Loucy (cell line): ENCODE data around the gene RBP5.

Experiments
- H2AFZ ChIP-seq: fragments of 200-600 bp; sonication (generic); 2 replicates; pipeline ENCODE4 v1.6.0; 2016; ENCODE audit warnings: antibody characterized with exemption, mild to moderate bottlenecking, low read length, moderate library complexity
- H3F3A ChIP-seq: fragments of 200-600 bp; 2 replicates; pipeline ENCODE4 v1.6.0; 2016; ENCODE audit warnings: antibody characterized with exemption, low read depth, mild to moderate bottlenecking
- H3K27me3 ChIP-seq: fragments of 200-600 bp; sonication (generic); 2 replicates; pipeline ENCODE4 v1.6.1; 2014; ENCODE audit warnings: low read length, mild to moderate bottlenecking; ENCODE audit not compliant: insufficient read depth, poor library complexity, severe bottlenecking
- H3K36me3 ChIP-seq: fragments of 200-600 bp; sonication (generic); 2 replicates; pipeline ENCODE4 v1.6.1; 2016; ENCODE audit warnings: low read length; ENCODE audit not compliant: insufficient read depth
- H3K4me1 ChIP-seq: fragments of 200-600 bp; sonication (generic); 2 replicates; pipeline ENCODE4 v1.5.1; 2014; ENCODE audit warnings: low read length, mild to moderate bottlenecking; ENCODE audit not compliant: insufficient read depth, poor library complexity, severe bottlenecking
- H3K4me2 ChIP-seq: fragments of 200-600 bp; sonication (generic); 2 replicates; pipeline ENCODE4 v1.6.0; 2014; ENCODE audit warnings: antibody characterized with exemption, low read length, low read depth, mild to moderate bottlenecking; ENCODE audit not compliant: poor library complexity, severe bottlenecking
- H3K4me3 ChIP-seq: fragments of 200-600 bp; sonication (generic); 2 replicates; pipeline ENCODE4 v1.5.1; 2014; ENCODE audit warnings: low read length, mild to moderate bottlenecking, mixed read lengths; ENCODE audit not compliant: poor library complexity, severe bottlenecking
- H3K79me2 ChIP-seq: fragments of 200-600 bp; sonication (generic); 2 replicates; pipeline ENCODE4 v1.6.1; 2014; ENCODE audit warnings: low read length; ENCODE audit not compliant: insufficient read depth
- H3K9ac ChIP-seq: fragments of 200-600 bp; sonication (generic); 2 replicates; pipeline ENCODE4 v1.6.0; 2014; ENCODE audit warnings: mild to moderate bottlenecking, low read depth, low read length, moderate library complexity; ENCODE audit not compliant: poor library complexity, severe bottlenecking
- H3K9me2 ChIP-seq: fragments of 200-600 bp; sonication (generic); replicated peaks from 2 replicates; pipeline ENCODE4 v1.6.1; 2016; ENCODE audit warnings: low read depth, low read length, mixed read lengths
- H3K9me3 ChIP-seq: fragments of 200-600 bp; sonication (generic); 2 replicates; pipeline ENCODE4 v1.6.1; 2014; ENCODE audit warnings: mild to moderate bottlenecking, antibody characterized with exemption, low read length, low read depth; ENCODE audit not compliant: insufficient read depth
- H4K20me1 ChIP-seq: fragments of 200-600 bp; sonication (generic); 2 replicates; pipeline ENCODE4 v1.6.0; 2014; ENCODE audit warnings: antibody characterized with exemption, low read length, mild to moderate bottlenecking; ENCODE audit not compliant: insufficient read depth, poor library complexity, severe bottlenecking
- EZH2phosphoT487 ChIP-seq: fragments of 200-600 bp; IDR thresholded peaks from 2 replicates; pipeline ENCODE4 v1.6.1; 2018; ENCODE audit warnings: antibody characterized with exemption, mild to moderate bottlenecking, moderate library complexity, borderline replicate concordance
- TF ChIP-seq, protein P1 (sequence below): fragments of 200-600 bp; sonication (generic); conservative IDR thresholded peaks from 2 replicates; pipeline ENCODE4 v1.5.1; 2014; ENCODE audit warnings: mild to moderate bottlenecking, antibody characterized with exemption, low read length

Gene RBP5

DNA sequence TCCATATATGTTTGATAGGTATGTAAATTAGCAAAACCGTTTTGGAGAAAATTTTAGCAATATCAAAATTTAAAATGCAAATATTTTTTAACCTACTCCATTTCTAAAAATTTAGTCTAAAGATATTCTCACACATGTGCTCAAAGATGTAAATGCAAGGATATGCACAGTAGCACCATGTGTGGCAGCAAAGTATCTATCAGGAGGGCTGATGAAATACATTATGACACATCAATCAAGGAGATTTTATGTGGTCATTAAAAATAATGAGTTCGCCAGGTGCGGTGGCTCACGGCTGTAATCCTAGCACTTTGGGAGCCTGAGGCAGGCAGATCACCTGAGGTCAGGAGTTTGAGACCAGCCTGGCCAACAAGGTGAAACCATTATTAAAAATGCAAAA, 28.4 kb downstream of the RBP5 start:
- Histone ChIP-seq H3K36me3 (no peaks in the 10 kb centered on the region), H3K4me3 (no peak overlapping the region), H3K9me3 (no peaks in the 10 kb centered on the region), H4K20me1 (no peaks in the 10 kb centered on the region), H3K4me1 (peaks cover 12% of the 10 kb centered on the region), H2AFZ (no peak overlapping the region), H3K4me2 (no peak overlapping the region), H3K9me2 (no peaks in the 10 kb centered on the region), H3K9ac (no peak overlapping the region), H3F3A (no peaks in the 10 kb centered on the region), H3K27me3 (no peaks in the 10 kb centered on the region), H3K79me2 (no peaks in the 10 kb centered on the region)
- TF ChIP-seq, protein P1, sequence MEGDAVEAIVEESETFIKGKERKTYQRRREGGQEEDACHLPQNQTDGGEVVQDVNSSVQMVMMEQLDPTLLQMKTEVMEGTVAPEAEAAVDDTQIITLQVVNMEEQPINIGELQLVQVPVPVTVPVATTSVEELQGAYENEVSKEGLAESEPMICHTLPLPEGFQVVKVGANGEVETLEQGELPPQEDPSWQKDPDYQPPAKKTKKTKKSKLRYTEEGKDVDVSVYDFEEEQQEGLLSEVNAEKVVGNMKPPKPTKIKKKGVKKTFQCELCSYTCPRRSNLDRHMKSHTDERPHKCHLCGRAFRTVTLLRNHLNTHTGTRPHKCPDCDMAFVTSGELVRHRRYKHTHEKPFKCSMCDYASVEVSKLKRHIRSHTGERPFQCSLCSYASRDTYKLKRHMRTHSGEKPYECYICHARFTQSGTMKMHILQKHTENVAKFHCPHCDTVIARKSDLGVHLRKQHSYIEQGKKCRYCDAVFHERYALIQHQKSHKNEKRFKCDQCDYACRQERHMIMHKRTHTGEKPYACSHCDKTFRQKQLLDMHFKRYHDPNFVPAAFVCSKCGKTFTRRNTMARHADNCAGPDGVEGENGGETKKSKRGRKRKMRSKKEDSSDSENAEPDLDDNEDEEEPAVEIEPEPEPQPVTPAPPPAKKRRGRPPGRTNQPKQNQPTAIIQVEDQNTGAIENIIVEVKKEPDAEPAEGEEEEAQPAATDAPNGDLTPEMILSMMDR = no peak
- no peak for TF ChIP-seq EZH2phosphoT487

DNA sequence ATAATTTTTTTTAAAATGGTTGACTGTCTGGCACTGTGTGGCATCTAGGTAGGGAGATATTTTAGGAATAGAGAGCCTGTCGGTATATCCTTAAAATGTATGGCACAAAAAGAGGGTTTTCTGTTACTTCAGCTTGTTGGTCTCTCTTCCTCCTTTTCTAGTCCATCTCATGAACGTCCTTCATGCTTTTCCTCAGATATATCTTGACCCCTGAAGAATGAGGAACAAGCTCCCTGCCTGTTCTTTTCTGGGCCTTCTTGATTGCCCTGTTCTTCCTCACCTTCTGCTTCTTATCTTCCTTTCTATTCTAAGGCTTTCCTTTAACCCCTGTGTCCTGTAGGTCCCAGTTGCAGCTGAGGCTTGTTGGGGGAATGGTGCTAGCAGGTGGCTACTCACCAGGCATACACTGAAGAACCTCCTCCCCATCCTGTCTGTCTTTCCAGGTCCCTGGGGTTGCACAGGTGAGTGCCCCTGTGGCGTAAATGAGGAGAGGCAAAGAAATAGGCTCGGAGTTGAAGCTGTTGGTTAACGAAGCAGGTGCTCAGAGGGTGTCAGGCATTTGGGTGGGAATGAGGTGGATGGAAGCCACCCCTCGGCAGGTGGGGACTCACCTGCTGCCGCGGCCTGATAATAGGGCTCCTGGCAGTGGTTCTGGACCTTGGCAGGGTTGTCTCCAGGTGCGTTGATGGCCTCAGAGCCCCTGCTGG, 29.2 kb downstream of the RBP5 start:
- H3K9ac ChIP-seq = no peak overlapping the region
- H3K4me3 ChIP-seq = no peak overlapping the region
- no peak overlapping the region for H3K4me2 ChIP-seq
- no peaks in the 10 kb centered on the region for H3K9me2 ChIP-seq
- no peak overlapping the region for H2AFZ ChIP-seq
- H3K36me3 ChIP-seq = no peaks in the 10 kb centered on the region
- no peaks in the 10 kb centered on the region for H4K20me1 ChIP-seq
- H3K79me2 ChIP-seq = no peaks in the 10 kb centered on the region
- peaks cover 12% of the 10 kb centered on the region for H3K4me1 ChIP-seq
- TF ChIP-seq EZH2phosphoT487 = no peak
- TF ChIP-seq, protein P1 = no peak
- H3K9me3 ChIP-seq = no peaks in the 10 kb centered on the region
- no peaks in the 10 kb centered on the region for H3F3A ChIP-seq
- no peaks in the 10 kb centered on the region for H3K27me3 ChIP-seq

DNA sequence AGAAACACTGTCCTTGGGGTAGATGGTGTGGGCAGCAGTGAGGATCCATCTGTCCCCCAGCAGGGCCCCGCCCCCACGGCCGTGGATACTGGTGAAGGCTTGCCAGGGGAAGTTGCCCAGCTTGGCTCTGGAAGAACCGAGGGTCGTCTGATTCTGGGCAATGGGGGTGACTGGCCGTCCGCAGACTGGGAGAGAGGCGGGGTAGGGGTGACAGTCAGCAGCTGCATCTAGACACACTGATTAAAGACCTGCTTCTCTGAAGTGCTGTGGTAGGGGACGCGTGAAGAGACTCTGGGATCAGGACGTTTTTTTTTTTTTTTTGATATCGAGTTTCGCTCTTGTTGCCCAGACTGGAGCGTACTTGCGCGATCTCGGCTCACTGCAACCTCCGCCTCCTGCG, 31.7 kb downstream of the RBP5 start:
- Histone ChIP-seq H3K36me3 (no peaks in the 10 kb centered on the region), H3K79me2 (no peaks in the 10 kb centered on the region), H3K4me1 (peaks cover 3% of the 10 kb centered on the region), H3K9me3 (no peaks in the 10 kb centered on the region), H3K9ac (no peak overlapping the region), H4K20me1 (no peaks in the 10 kb centered on the region), H3K4me3 (no peak overlapping the region), H3K9me2 (no peaks in the 10 kb centered on the region), H3F3A (no peaks in the 10 kb centered on the region), H2AFZ (no peak overlapping the region), H3K27me3 (no peaks in the 10 kb centered on the region), H3K4me2 (no peak overlapping the region)
- TF ChIP-seq EZH2phosphoT487 = no peak
- TF ChIP-seq, protein P1 = no peak
